DMS153 treated with DMSO at 0.1 percent for 48 hours (cell line): Measurements from ENCODE around the gene JAK3.

Source experiments
- DNase-seq: peaks from one replicate; lab custom pipeline; 2025; ENCODE audit not compliant: unreplicated experiment; lab: John Stamatoyannopoulos, UW

Gene JAK3

DNA sequence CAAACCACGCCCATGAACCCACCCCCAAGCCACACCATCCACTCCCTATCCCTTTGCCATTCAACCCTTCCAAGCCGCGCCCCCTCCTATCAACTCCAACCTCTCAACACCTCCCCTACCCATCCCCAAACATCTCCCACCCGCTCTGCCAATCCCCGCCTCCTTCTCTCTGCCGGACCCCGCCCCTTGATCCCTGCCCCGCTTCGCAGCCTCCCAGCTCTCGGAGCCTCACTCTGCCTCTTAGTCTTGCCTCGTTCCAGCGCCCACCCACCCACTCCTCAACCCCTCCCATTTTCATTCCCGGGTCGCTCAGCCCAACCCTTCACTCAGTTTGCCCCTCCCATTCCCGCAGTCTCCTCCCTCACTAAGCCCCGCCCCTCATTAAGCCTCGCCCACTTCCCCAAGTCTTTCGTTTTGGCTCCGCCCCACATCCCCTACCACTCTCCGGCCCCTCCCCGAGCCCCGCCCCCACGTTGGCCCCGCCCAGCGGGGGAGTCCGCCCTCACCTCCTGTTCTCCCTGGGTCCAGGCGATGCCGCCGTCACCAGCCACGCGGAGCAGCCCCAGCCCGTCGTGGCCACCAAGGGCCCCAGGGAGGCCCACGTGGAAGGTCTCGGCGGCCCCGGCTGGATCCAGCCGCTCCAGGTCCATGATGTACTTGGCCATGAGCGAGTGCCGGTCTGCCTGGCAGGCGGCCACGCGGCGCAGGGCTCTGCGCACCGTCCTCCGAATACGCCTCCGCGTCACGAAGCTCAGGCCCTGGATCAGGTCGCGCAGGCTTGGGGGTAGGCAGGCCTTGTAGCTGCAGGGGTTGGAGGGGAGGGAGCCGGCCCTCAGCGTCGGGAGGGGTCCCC, 5.7 kb downstream of the JAK3 start:
- DNase-seq, result peak; percentile 94

- DNase-seq, result no peak
These were observed 6.4 kb downstream of the JAK3 start for GRCh38 chr19:17841371-17841809.

DNA sequence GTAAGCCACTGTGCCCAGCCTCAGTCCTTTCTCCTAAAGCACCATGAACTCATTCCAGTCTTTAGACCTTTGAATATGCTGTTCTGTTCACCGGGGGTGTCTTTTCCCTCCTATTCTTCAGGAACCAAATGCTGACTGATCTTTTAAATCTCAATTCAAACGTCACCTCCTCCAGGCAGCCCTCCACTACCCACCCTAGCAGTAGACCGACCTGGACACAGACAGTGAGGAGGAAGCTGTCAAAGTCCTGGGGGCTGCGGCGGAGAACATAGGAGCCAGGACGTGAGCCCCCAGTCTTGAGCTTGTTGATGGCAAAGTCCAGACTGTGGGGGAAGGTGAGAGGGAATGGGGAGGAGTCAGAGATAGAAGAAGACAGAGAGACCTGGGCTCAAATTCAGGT, 7.8 kb downstream of the JAK3 start:
- no peak for DNase-seq

DNA sequence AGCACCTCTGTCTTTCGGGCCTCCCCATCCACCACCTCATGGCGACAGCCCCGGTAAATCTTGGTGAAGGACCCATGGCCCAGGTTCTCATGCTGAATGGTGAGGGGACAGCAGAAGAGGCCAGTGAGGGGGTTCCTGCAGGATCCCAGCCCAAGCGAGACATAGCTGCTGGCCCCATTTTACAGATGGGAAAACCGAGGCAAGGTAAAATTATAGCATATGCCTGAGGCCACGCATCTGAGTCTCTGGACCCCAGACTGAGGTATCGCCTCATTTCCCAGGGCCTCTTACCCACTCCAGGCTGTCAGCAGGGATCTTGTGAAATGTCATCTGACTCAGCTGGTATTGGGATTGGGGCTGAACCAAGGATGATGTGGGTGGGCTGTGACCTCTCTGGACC, 9.8 kb downstream of the JAK3 start:
- DNase-seq, result no peak

DNA sequence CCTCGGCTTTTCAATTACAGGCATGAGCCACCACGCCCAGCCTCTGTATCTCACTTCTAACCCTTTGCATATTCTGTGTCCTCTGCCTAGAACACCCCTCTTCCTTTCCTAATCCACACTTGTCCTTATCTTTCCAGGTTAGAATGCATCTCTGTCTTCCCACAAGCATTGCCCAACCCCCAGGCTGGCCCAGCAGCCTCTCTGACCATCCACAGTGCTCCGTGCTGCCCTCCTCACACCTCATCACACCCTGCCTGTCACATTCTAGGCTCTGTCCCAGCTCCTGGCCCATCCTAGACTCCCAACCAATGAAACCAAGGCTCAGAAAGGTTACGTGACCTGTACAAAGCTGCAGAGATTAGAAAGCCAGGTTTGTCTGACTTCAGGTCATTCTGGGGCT, 11.3 kb downstream of the JAK3 start:
- no peak for DNase-seq

DNA sequence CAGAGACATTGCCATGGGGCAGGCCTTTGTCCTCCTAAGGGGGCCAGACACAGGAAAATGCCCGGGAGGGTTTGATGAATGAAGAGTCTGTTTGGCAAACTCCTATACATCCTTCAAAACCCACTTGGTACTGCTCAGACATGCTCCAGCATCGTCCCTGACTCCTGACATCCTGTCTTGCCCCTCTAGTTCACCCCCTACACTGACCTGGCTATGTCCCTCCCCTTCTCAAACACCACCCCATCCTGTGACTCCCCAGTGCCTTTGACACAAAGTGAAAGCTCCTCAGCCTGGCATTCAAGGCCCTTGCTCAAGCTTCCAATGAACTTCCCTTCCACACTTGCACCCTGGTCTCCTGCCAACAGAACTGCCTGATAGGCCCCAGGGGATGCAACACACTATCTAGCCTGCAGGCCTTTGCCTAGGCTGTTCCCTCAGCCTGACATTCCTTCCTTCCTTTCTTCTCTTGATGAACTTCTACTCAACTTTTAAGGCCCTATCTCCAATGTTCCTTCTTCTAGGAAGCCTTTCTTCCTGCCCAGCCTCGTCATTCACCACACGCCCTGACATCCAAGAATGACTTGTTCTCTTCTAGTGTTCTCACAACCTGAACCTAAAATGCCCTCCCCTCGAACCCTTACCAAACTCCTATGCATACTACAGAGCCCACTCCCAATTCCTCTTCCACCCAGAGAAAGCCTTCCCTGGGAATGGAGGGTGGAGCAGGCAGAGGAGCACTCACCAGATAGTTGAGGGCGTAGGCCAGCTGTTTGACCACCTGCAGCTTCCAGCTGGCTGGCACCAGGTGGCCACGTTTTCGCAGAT, 12.4 kb downstream of the JAK3 start:
- no peak for DNase-seq

- DNase-seq, result no peak
These were observed 13.2 kb downstream of the JAK3 start for GRCh38 chr19:17834350-17835181.

DNA sequence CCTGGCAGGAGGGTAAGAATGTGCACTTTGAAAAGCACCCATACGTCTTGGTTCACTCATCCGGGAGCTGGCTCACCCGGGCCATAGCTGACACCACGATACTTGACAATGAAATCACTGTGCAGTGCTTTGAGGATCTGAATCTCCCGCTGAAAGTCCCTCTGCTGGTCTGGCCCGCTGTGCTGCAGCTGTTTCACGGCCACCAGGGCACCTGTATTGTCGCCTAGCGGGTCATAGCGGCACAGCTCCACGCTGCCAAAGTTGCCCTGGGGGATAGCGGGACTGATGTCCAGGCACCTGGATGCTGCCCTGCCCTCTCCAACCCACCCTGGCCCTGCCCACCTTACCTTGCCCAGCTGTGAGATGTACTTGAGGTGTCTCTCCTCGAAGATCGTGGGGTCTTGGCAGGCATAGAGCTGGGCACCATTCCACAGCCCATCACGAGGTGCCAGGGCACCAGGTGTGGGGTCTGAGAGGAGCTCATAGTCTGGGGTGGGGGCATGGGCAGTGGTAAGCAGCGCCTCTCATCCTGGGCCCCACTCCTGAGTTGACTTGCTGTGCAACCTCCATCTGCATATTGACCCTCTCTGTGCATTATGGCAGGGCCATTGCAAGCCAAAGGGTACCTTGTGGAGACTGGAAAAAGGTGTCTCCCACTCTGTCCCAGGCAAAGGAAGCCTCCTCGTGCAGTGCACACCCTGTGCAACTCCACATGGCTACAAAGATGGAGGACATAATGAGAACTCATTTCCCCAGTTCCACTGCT, 15.2 kb downstream of the JAK3 start:
- no peak for DNase-seq

- DNase-seq, result no peak
These were observed 16.3 kb downstream of the JAK3 start for GRCh38 chr19:17831419-17831888.

DNA sequence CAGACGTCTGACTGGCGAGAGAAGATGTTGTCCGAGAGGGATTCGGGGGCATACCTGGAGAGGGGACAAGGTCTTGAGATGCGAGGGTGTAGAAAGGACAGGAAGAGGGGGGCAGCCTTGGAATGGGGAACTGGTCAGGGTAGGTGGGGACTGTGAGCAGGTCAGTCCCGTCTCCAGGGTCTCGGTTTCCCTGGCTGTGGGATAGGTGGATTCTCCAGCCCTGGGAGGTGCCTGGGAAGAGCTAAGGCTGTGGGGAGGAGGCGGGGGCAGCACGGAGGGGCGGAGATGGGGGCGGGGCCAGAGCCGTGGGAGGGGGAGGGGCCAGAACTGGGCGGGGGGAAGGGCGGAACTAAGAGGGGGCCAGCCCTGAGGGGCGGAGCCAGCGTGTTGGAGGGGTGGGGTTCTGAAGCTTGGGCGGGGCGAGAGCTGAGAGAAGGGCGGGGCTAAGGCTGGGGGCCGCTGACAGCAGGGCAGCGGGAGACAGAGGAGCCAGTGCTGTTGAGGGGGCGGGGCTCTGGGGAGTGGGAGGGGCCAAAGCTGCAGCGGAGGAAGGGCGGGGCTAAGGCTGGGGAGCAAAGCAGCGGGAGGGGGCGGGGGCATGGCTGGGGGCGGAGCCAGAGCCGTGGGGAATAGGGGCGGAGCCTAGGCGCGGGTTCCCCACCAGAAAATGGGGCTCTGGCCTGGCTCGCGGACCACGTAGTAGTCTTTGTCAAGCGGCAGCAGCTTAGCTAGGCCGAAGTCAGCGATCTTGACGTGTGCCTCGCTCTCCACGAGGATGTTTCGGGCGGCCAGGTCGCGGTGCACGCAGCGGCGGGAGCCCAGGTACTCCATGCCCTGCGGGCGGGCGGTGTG, 17.0 kb downstream of the JAK3 start:
- peak; percentile 73 for DNase-seq

DNA sequence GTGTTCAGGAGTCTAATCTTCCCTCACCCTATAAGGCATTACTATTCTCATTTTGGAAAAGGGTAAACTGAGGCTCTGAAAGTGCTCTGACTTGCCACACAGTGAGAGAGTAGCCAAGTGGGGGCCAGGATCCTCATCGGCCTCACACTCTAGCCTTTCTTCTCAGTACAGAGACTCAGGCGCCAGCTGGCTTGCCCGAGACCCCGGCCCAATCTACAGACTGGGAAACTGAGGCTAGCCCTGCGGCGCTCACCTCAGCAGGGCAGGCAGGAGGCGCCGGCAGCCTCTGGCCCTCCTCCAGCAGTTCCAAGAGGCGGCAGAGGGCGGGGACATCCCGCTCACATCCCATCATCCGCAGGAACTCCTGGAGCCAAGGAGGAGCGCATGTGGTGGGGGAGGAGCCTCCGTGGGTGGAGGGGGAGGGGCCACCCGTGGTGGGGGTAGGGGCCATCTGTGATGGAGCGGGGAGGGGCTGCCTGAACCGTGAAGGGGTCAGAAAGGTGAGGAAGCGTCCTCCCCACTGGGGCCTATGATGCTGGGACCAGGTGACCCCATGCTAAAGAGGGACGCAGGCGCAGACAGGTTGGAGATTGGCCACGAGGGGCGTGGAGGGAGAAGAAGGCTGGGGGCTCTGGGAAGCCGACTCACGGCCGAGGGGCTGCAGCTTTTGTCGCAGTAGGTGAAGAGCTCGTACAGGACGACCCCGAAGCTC, 17.8 kb downstream of the JAK3 start:
- DNase-seq, result peak; percentile 63

- no peak for DNase-seq
These were observed 21.2 kb downstream of the JAK3 start for GRCh38 chr19:17826508-17827056.

- DNase-seq, result no peak
These were observed 23.4 kb downstream of the JAK3 start for GRCh38 chr19:17824339-17824738.

DNA sequence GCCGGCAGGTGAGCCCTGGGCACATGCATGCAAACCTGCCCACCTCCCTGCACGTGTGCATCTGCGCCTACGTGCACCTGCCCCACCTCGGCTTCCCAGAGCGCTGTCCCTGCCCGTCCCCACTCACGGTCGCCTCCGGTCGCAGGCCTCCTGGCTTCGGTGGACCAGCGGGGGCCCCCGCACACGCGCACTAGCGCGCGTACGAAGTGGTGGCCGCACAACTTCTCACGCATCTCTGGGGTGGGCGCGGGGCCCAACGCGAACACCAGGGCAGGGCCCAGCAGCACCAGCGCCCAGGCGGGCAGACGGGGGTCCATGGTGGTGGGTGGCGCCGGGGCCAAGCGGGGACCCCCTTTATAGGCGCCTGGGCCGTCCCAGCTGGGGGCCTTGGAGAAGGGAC, 26.6 kb downstream of the JAK3 start, which contains the start of gene INSL3:
Gene INSL3 (minus strand): TSS at position 330 of the 400 bp plus-strand sequence. CDS start 13 bp downstream, at position 317.
- DNase-seq, result no peak

- DNase-seq, result no peak
These were observed 30.0 kb downstream of the JAK3 start for GRCh38 chr19:17817668-17818363.

GRCh38 chr19:17812099-17812498, 35.7 kb downstream of the JAK3 start:
- DNase-seq, result no peak

DNA sequence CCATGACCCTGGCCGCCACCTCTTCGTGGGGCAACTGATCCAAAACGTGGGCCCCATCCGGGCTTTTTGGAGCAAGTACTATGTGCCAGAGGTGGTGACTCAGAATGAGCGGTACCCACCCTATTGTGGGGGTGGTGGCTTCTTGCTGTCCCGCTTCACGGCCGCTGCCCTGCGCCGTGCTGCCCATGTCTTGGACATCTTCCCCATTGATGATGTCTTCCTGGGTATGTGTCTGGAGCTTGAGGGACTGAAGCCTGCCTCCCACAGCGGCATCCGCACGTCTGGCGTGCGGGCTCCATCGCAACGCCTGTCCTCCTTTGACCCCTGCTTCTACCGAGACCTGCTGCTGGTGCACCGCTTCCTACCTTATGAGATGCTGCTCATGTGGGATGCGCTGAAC, 36.1 kb downstream of the JAK3 start:
- DNase-seq, result no peak

DNA sequence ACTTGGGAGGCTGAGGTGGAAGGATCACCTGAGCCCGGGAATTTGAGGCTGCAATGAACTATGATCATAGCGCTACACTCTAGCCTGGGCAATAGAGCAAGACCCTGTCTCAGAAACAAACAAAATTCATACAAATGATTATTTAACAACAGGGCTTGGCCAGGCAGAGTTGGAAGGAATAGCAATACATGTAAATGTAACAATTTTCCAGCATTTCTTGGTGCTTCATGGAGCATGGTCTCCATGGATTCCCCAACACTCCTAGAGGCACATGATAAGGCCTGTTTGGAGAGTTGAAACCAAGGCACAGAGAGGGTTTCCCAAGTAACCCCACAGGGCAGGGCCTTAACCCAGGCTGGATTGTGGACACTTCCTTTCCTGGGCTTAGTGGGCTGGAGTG, 36.7 kb downstream of the JAK3 start:
- DNase-seq, result no peak
